LNCaP clone FGC (cell line): Measurements from ENCODE around the gene FOLR2.
"Not testable (repeated sequence)": the region's sequence is repeated elsewhere in the genome, so short reads cannot be mapped to it uniquely, and the experiment has no call there.

Source experiments
- DNase-seq: peaks from one replicate; pipeline ENCODE4 v3.0.0-alpha.2; 2011; ENCODE audit warnings: low read depth
- H3K4me3 ChIP-seq: 2 replicates; pipeline ENCODE4 v1.5.1; 2011; ENCODE audit warnings: mild to moderate bottlenecking, low read depth, low read length, control low read depth
- TF ChIP-seq, protein P1 (sequence below): IDR thresholded peaks from 2 replicates; pipeline ENCODE4 v1.5.1; 2012; ENCODE audit warnings: mild to moderate bottlenecking; ENCODE audit not compliant: control insufficient read depth, insufficient read depth; ENCODE audit errors: extremely low read depth

The FOLR2 gene

DNA sequence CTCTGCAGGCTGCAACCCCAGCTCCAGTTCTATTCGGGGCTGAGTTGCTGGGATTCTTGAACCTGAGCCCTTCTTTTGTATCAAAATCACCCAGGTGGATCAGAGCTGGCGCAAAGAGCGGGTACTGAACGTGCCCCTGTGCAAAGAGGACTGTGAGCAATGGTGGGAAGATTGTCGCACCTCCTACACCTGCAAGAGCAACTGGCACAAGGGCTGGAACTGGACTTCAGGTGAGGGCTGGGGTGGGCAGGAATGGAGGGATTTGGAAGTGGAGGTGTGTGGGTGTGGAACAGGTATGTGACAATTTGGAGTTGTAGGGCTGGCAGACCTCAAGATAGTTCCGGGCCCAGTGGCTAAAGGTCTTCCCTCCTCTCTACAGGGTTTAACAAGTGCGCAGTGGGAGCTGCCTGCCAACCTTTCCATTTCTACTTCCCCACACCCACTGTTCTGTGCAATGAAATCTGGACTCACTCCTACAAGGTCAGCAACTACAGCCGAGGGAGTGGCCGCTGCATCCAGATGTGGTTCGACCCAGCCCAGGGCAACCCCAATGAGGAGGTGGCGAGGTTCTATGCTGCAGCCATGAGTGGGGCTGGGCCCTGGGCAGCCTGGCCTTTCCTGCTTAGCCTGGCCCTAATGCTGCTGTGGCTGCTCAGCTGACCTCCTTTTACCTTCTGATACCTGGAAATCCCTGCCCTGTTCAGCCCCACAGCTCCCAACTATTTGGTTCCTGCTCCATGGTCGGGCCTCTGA lies 20.9 kb upstream of the FOLR2 start:
- TF ChIP-seq, protein P1, sequence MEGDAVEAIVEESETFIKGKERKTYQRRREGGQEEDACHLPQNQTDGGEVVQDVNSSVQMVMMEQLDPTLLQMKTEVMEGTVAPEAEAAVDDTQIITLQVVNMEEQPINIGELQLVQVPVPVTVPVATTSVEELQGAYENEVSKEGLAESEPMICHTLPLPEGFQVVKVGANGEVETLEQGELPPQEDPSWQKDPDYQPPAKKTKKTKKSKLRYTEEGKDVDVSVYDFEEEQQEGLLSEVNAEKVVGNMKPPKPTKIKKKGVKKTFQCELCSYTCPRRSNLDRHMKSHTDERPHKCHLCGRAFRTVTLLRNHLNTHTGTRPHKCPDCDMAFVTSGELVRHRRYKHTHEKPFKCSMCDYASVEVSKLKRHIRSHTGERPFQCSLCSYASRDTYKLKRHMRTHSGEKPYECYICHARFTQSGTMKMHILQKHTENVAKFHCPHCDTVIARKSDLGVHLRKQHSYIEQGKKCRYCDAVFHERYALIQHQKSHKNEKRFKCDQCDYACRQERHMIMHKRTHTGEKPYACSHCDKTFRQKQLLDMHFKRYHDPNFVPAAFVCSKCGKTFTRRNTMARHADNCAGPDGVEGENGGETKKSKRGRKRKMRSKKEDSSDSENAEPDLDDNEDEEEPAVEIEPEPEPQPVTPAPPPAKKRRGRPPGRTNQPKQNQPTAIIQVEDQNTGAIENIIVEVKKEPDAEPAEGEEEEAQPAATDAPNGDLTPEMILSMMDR = no peak
- H3K4me3 ChIP-seq = no peak overlapping the region
- DNase-seq = no peak

DNA sequence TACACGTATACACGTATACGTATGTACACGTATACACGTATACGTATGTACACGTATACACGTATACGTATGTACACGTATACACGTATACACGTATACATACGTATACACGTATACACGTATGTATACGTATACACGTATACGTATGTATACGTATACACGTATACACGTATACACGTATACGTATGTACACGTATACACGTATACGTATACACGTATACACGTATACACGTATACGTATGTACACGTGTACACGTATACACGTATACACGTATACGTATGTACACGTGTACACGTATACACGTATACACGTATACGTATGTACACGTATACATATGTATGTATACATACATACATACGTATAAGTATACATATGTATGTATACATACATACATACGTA lies 15.1 kb upstream of the FOLR2 start:
- not testable (repeated sequence) for DNase-seq, H3K4me3 ChIP-seq

DNA sequence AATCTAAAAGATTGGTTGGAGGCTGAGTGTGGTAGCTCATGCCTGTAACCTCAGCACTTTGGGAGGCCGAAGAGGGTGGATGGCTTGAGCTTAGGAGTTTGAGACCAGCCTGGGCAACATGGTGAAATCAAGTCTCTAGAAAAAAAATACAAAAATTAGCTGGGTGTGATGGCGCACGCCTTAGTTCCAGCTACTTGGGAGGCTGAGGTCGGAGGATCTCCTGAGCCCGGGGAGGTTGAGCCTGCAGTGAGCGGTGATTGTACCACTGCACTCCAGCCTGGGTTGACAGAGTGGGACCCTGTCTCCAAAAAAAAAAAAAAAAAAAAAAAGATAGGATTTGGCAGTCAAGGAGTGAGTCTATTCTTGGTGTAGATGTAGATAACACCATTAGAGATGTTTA lies 14.0 kb upstream of the FOLR2 start:
- no peak overlapping the region for H3K4me3 ChIP-seq
- TF ChIP-seq, protein P1 = no peak
- DNase-seq = no peak

DNA sequence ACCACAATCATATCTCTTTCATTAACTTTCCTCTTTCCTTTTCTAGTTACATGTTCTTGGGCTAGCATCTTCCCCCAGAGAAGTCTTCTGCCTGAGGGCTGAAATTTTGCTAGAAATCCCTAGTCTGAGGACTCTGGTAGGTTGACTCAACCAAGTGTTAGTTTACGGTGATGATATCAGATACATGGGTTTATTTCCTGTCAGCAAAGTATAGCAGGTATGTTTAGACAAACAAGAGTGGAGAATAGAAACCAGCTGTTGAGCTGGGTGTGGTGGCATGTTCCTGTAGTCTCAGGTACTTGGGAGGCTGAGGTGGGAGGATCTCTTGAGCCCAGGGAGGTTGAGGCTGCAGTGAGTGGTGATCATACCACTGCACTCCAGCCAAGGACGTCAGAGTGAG lies 13.4 kb upstream of the FOLR2 start:
- H3K4me3 ChIP-seq = no peak overlapping the region
- TF ChIP-seq, protein P1 = no peak
- DNase-seq = no peak

DNA sequence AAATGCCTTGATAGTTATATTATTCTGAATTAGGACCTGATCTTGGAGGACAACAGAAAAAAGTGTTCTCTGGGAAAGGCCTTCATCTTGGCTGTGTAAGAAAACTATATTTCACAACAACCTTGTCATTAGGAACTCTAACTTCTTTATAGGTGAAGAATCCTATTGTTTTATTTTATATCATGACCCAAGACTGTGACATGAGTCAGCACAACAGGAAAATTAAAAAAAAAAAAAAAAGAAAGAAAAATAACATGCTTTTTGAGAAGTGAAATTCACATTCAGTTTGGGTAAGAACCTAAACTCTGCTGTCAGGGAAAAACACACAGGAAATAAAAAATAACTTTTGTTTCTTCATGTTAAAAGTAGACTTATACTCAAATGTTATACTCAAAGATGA lies 11.7 kb upstream of the FOLR2 start:
- no peak overlapping the region for H3K4me3 ChIP-seq
- TF ChIP-seq, protein P1 = no peak
- DNase-seq = no peak

DNA sequence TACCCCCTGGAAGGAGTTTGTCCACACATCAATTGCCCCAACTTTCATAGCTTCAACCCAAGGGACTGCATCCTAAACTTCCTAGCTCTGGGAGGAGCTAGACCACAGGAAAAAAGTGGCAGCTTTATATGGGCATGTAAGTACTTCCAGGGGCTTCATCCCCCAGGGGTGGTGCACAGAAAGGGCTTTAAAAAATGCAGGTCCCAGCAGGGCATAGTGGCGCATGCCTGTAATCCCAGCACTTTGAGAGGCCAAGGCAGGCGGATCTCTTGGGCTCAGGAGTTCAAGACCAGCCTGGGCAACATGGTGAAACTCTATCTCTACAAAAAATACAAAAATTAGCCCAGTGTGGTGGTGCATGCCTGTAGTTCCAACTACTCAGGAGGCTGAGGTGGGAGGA lies 9.8 kb upstream of the FOLR2 start:
- H3K4me3 ChIP-seq, DNase-seq: not testable (repeated sequence)

DNA sequence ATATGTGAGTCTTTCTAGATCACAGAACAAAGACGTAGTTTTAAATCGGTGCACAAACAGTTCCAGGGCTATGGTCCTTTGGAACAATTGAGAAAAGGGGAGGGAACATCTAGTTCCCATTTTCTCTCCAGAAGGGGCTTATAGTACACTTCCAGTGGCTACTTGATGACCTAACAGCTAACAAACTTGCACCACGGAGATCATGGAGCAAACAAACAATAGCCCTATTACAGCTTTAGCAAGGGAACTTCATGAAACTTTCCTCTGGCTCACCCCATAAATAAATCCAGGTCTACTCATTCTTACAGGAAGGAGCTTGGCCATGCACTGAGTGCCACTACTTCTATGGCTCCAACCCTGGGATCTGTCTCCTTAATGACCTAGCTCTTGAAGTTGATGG lies 8.3 kb upstream of the FOLR2 start:
- DNase-seq = no peak
- TF ChIP-seq, protein P1 = no peak
- H3K4me3 ChIP-seq = no peak overlapping the region

DNA sequence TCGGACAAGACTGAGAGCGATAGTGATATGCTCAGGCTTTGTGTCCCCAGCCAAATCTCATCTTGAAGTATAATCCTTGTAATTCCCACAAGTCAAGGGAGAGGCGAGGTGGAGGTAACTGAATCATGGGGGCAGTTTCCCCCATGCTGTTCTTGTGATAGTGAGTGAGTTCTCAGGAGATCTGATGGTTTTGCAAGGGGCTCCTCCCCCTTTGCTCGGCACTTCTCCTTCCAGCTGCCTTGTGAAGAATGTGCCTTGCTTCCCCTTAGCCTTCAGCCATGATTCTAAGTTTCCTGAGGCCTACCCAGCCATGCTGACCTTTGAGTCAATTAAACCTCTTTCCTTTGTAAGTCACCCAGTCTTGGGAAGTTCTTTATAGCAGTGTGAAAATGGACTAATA lies 7.5 kb upstream of the FOLR2 start:
- TF ChIP-seq, protein P1 = no peak
- DNase-seq = no peak
- H3K4me3 ChIP-seq = no peak overlapping the region
